MM.1S (cell line): ENCODE data around the gene IPO11.

ENCODE experiments used
- DNase-seq: peaks from one replicate; pipeline ENCODE4 v3.0.0-alpha.2; 2015
- H2AFZ ChIP-seq: fragments of 300-600 bp; sonication (generic); 2 replicates; pipeline ENCODE4 v1.6.0; 2016; ENCODE audit warnings: antibody characterized with exemption, low read length
- H3F3A ChIP-seq: fragments of 300-600 bp; sonication (generic); 2 replicates; pipeline ENCODE4 v1.6.1; 2016; ENCODE audit warnings: mild to moderate bottlenecking, antibody characterized with exemption, low read length, moderate library complexity, mixed read lengths; ENCODE audit not compliant: insufficient read depth
- H3K27ac ChIP-seq: fragments of 300-600 bp; sonication (generic); 2 replicates; pipeline ENCODE4 v1.5.1; 2016; ENCODE audit warnings: mild to moderate bottlenecking, low read length
- H3K27me3 ChIP-seq: fragments of 300-600 bp; sonication (generic); replicated peaks from 2 replicates; pipeline ENCODE4 v1.6.0; 2016; ENCODE audit warnings: low read length; ENCODE audit not compliant: insufficient read depth
- H3K36me3 ChIP-seq: fragments of 300-600 bp; sonication (generic); replicated peaks from 2 replicates; pipeline ENCODE4 v1.6.1; 2016; ENCODE audit warnings: mild to moderate bottlenecking, low read length, mixed read lengths; ENCODE audit not compliant: insufficient read depth
- H3K4me1 ChIP-seq: fragments of 300-600 bp; sonication (generic); 2 replicates; pipeline ENCODE4 v1.6.1; 2016; ENCODE audit warnings: low read length, mixed read lengths
- H3K4me2 ChIP-seq: fragments of 300-600 bp; sonication (generic); 2 replicates; pipeline ENCODE4 v1.6.0; 2016; ENCODE audit warnings: low read depth, low read length
- H3K4me3 ChIP-seq: fragments of 300-600 bp; sonication (generic); 2 replicates; pipeline ENCODE4 v1.5.1; 2016; ENCODE audit warnings: low read length, mixed read lengths
- H3K79me2 ChIP-seq: fragments of 300-600 bp; sonication (generic); 2 replicates; pipeline ENCODE4 v1.6.1; 2016; ENCODE audit warnings: mixed run types, low read length, mixed read lengths
- H3K9ac ChIP-seq: fragments of 300-600 bp; sonication (generic); 2 replicates; pipeline ENCODE4 v1.6.1; 2016; ENCODE audit warnings: low read length, mixed read lengths
- H3K9me2 ChIP-seq: fragments of 300-600 bp; sonication (generic); replicated peaks from 2 replicates; pipeline ENCODE4 v1.6.1; 2016; ENCODE audit warnings: mild to moderate bottlenecking, low read length, mixed read lengths; ENCODE audit not compliant: insufficient read depth
- H3K9me3 ChIP-seq: fragments of 300-600 bp; sonication (generic); replicated peaks from 2 replicates; pipeline ENCODE4 v1.6.1; 2016; ENCODE audit warnings: mild to moderate bottlenecking, low read length, mixed read lengths; ENCODE audit not compliant: insufficient read depth
- H4K20me1 ChIP-seq: fragments of 300-600 bp; sonication (generic); 2 replicates; pipeline ENCODE4 v1.6.1; 2016; ENCODE audit warnings: mild to moderate bottlenecking, low read length, moderate library complexity, mixed read lengths; ENCODE audit not compliant: insufficient read depth
- EZH2 ChIP-seq: fragments of 300-600 bp; sonication (generic); optimal IDR thresholded peaks from 2 replicates; pipeline ENCODE3; 2017; ENCODE audit warnings: low read depth, mild to moderate bottlenecking, antibody characterized with exemption, low read length, mixed read lengths
- EZH2phosphoT487 ChIP-seq: fragments of 300-600 bp; sonication (generic); IDR thresholded peaks from 2 replicates; pipeline ENCODE4 v1.6.1; 2018; ENCODE audit warnings: antibody characterized with exemption, low read length
- TF ChIP-seq, protein P1 (sequence below): fragments of 300-600 bp; sonication (generic); IDR thresholded peaks from 2 replicates; pipeline ENCODE4 v1.5.1; 2016; ENCODE audit warnings: antibody characterized with exemption, low read length, mixed read lengths

The IPO11 gene

DNA sequence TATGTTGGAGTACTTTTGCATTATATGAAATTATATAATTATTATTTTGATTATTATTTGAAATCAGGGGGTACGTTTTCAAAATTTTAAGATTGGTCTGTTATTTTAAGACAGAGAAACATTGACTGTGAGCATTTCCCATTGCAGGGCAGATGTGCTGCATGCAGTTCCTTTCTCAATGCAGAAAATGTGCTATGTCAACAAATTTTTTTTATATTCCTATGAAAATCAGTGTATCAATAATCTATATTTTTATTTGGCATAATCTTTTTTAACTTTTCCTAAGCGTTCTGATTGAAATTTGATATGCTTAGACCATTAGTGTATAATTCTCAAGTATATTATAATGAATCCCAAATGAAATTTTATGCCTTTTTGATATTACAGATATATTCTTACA lies 124.2 kb downstream of the IPO11 start:
- no peak for DNase-seq
- Histone ChIP-seq H3K9me2 (no peaks in the 10 kb centered on the region), H3K9ac (no peak overlapping the region), H3K27ac (no peak overlapping the region), H3K36me3 (no peaks in the 10 kb centered on the region), H3K9me3 (no peaks in the 10 kb centered on the region), H3K4me3 (no peak overlapping the region), H3K4me1 (0 out of 2 replicates have a peak, but pooled peaks cover 3% of the 10 kb centered on the region), H3K27me3 (no peaks in the 10 kb centered on the region), H4K20me1 (no peaks in the 10 kb centered on the region), H3F3A (no peaks in the 10 kb centered on the region), H3K4me2 (no peak overlapping the region), H2AFZ (no peak overlapping the region), H3K79me2 (no peaks in the 10 kb centered on the region)
- no peak for TF ChIP-seq EZH2phosphoT487
- TF ChIP-seq EZH2 = no peak
- TF ChIP-seq, protein P1, sequence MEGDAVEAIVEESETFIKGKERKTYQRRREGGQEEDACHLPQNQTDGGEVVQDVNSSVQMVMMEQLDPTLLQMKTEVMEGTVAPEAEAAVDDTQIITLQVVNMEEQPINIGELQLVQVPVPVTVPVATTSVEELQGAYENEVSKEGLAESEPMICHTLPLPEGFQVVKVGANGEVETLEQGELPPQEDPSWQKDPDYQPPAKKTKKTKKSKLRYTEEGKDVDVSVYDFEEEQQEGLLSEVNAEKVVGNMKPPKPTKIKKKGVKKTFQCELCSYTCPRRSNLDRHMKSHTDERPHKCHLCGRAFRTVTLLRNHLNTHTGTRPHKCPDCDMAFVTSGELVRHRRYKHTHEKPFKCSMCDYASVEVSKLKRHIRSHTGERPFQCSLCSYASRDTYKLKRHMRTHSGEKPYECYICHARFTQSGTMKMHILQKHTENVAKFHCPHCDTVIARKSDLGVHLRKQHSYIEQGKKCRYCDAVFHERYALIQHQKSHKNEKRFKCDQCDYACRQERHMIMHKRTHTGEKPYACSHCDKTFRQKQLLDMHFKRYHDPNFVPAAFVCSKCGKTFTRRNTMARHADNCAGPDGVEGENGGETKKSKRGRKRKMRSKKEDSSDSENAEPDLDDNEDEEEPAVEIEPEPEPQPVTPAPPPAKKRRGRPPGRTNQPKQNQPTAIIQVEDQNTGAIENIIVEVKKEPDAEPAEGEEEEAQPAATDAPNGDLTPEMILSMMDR = no peak

DNA sequence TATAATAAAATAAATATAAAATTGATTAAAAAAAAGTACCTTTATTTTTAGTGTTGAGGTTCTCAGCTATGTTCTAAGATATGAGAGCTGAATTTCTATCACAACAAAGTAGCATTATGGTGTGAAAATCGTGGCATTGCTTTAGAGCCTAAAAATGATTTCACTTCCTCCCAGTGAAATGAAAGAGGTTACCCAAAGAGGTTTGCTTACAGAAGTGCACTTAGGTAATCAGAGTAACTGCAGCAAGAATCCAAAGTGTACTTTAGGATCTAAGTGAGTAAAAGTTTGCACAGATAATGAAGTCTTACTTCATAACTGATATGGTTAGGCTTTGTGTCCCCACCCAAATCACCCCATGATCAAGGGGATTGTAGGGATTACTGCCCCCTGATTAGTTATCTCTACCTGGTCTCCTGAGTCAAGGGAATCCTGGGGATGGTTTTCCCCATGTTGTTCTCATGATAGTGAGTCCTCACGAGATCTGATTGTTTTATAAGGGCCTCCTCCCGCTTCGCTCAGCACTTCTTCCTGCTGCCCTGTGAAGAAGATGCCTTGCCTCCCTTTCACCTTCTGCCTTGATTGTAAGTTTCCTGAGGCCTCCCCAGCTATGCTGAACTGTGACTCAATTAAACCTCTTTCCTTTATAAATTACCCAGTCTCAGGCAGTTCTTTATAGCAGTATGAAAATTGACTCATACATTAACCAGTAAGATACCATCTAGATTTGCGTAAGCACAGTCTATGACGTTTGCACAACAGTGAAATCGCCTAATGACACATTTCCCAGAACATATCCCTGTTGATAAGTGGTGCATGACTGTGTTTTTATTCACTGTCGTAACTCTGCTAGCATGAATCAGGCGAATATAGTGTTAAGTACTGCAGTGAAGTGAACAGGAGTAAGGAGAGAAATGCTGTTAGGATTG lies 125.7 kb downstream of the IPO11 start:
- no peaks in the 10 kb centered on the region for H4K20me1 ChIP-seq
- no peak overlapping the region for H3K4me2 ChIP-seq
- H3K79me2 ChIP-seq = no peaks in the 10 kb centered on the region
- no peak overlapping the region for H3K4me3 ChIP-seq
- DNase-seq = no peak
- H2AFZ ChIP-seq = no peak overlapping the region
- no peak overlapping the region for H3K9ac ChIP-seq
- H3F3A ChIP-seq = no peaks in the 10 kb centered on the region
- H3K27me3 ChIP-seq = no peaks in the 10 kb centered on the region
- no peaks in the 10 kb centered on the region for H3K9me3 ChIP-seq
- TF ChIP-seq EZH2phosphoT487 (no peak), EZH2 (no peak)
- TF ChIP-seq, protein P1 = no peak
- H3K27ac ChIP-seq = no peak overlapping the region
- no peaks in the 10 kb centered on the region for H3K36me3 ChIP-seq
- 0 out of 2 replicates have a peak, but pooled peaks cover 3% of the 10 kb centered on the region for H3K4me1 ChIP-seq
- no peaks in the 10 kb centered on the region for H3K9me2 ChIP-seq

DNA sequence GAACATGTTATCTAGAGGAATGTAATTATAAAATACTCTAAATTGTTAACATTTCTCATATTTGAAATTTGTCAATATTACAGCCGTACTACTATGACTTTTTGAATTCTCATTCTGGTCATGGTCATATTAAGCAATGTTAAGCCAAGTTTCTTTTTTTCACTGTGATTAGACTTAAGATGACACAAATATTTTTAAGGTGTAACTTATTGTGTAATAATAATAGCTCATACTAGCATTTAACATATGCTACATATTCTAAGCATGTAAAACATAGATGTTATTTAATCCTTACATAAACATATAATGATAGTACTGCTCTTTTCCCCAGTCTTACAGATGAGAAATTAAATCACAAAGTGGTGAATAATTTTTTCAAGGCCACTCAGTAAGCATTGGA lies 130.2 kb downstream of the IPO11 start:
- Histone ChIP-seq H3K27me3 (no peaks in the 10 kb centered on the region), H2AFZ (no peak overlapping the region), H3F3A (no peaks in the 10 kb centered on the region), H3K4me2 (no peak overlapping the region), H3K9me3 (no peaks in the 10 kb centered on the region), H3K4me3 (no peak overlapping the region), H3K9ac (no peak overlapping the region), H4K20me1 (no peaks in the 10 kb centered on the region), H3K9me2 (no peaks in the 10 kb centered on the region), H3K36me3 (no peaks in the 10 kb centered on the region), H3K79me2 (no peaks in the 10 kb centered on the region), H3K4me1 (no peaks in the 10 kb centered on the region), H3K27ac (no peak overlapping the region)
- TF ChIP-seq, protein P1 = no peak
- TF ChIP-seq EZH2phosphoT487 (no peak), EZH2 (no peak)
- no peak for DNase-seq
